Activated CD4-positive, alpha-beta T cell treated with anti-CD3 and anti-CD28 coated beads, Interleukin-10, Interleukin-2, amounts not matched to agents 100 ng/mL and 50 ng/mL, durations not matched to agents 16 hours and 8 hours (primary cell): ENCODE results near the gene VAV2.
"Not testable (repeated sequence)": the region's sequence is repeated elsewhere in the genome, so short reads cannot be mapped to it uniquely, and the experiment has no call there.

Source experiments
- DNase-seq: peaks from one replicate; pipeline ENCODE4 v3.0.0-alpha.2; 2020

VAV2 gene

DNA sequence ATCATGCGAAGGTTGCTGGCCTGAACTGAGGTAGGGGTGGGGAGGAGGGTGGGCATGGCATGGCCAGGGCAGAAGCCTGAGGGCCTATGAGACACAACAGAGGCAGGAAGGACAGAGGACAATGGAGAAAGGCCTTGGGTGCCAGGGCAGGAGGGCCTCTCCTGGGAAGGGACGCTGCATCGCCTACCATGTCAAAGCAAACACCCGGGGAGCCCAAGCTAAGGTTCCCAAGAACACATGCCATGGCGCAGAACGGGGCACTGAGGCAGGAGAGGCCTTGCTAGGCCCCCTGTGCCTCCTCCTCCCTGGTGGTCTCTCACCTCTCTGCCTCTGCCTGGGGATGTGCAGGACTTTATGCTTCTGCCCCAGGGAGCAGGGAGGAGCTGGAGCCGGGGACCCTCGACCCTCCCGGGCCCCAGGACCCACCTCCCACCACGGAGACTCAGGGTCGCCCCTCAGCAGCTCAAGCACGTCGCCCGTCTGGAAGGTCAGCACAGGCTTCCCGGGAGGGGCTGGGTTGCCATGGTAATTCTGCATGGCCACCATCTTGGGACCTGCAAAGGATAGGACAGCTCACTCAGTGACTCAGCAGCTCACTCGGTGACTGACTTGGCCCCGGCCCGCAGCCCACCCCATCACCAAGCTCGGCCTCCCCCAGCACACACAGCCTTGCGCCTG, 213.6 kb downstream of the VAV2 start:
- DNase-seq: no peak

DNA sequence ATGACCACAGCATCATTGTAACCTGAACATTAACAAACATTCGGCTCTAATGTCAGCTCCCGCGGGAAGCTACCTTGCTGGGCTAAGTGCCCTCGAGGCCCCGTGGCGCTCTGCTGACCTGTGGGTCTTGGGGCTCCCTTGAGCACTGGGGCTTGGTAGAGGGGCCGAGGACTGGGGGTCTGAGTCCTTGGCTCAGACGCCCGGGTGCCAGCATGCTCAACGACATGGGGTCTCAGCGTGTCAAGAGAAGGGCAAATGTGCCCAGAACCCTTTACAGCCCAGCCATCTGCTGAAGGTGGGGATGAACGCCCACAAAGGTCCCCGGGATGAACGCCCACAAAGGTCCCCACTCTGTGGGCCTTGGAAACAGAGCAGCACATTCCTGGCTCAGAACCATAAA, 214.3 kb downstream of the VAV2 start:
- no peak for DNase-seq

DNA sequence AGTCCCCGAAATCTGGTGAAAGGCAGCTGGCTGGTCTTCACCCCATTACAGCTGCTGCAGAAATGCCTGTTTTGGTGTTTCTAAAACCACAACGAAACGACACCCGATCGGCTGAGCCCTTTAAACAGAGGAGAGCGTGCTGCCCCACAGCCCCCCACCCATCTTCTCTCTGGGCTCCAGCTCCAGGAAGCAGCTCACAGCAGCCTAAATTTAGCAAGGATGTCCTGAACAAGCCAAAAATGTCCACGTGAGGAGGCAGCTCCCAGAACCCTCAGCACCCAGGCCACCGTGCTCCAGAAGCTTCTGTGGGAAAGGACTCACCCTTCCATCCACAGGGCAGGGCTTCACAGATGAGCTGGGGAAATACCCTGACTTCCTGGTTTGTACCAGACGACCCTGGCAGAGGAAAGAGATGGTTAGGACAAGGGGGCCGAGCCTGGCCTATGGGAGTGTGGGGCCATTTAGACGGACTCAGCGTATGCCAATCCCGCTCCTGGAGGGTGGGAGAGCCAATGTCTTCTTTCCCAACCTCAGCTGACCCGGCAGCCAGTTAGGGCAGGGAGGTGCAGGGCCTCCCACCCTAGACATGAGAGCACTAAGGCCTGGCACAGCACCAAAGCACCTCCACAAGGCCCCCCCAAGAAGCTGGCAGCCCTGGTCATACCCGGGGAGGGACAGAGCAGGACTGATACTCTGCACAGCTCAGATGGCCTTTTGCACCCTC, 214.9 kb downstream of the VAV2 start:
- no peak for DNase-seq

DNA sequence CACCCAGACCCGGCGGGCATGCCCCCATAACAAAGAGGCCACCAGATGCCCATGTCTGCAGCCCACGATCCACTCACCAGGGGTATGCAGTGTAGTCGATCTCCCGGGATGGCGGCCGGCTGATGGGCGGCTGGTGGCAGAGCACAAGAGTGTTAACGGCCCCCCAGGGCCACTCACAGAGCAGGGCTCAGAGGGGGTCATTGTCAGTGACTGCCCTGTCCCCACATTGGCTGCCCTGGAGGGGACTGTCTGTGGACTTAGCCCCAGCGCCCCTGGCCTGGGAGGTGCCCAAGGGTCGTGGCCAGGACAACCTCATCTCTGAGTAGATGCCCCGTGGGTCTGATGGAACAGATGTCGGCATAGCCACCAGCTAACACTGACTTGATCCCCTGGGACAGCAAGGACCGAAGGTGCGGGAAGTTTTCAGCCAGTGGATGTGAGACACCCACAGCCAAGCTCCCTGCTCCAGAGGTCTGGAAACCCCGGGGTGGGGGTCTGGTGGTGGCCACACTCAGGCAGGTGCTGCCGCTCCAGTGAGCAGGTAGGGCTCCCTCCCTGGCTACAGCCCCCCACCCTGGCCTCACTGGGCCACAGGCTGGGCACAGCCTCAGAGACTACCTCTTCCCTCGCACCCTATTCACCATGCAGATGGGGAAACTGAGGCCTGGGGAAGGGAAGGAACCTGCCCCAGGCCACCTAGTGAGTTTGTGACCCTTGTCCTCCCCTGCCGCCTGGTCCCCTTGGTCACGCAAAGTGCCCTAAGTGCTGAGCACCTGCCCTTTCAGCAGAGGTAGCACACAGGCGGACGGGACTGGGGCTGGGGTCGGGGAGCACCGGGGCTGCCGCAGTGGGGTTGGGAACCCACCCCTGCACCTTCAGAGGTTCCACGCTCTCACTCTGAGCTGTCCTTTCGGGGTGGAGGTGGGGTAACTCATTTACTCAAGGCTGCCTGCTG, 215.9 kb downstream of the VAV2 start:
- no peak for DNase-seq

DNA sequence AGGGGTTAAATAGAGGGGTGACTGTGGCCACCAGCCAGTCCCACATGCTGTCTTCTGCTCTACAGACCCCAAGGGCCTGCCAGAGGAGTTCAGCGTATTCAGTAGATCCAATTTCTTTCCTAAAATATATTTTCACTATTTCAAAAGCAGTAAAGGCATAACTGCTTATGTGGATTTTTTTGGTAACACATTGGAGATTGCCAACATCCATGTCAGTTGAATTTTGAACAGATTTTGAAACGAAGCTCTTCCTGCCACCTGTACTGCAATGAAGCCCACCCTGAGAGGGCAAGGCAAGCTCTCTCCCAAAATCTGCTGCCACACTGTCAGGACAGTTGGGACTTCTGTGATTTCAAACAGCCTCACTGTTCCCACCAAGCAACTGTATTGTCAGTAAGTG, 216.8 kb downstream of the VAV2 start:
- no peak for DNase-seq

DNA sequence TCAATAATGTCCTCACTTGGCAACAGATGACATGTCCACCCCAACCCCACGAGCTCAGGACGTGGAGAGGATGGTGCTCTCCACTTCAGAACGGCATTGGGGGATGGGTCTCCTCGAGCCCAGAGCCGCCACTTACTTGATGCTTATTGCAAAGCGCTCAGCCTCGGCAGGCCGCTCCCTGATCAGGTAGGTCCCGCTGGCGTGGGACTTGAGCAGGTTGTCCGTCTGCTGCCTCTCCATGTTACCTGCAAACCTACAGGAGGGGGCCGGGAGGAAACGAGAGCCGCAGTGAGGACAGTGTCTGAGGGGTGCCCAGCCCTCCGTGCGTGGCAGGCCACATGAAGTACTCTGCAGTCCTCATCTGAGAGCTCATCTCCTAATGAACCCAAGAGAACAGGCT, 217.3 kb downstream of the VAV2 start:
- no peak for DNase-seq

DNA sequence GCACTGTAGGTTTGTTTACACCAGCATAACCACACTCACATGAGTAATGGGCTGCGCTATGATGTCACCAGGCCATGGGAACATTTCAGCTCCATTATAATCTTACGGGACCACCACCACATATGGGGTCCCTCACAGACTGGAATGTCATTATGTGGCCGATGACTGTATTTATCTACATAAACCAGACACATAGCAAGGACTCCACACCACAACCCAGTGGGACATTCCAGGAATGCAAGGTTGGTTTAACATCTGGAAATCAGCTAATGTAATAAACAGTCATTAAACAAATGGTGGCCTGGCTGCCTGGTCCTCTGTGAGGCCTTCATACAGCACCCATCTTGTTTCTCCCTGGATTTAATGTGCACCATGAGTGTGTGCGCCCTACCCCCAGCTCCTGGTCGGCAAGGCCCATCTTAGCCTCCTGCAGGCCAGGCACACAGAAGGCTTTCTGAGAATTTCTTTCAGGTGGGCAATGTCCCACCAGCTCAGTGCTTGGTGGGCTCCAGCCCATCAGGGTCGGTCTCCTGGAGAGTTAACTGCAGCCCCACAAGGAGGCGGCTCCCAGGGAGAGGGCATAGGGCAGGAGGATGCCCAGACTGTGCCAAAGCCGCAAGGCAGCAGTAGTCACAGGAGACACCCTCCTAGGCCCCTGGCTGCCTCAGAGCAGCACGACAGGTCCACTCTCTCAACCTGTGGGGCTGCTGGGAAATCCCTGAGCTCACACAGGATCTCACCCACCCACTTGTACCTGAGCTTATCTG, 218.1 kb downstream of the VAV2 start:
- DNase-seq: no peak

DNA sequence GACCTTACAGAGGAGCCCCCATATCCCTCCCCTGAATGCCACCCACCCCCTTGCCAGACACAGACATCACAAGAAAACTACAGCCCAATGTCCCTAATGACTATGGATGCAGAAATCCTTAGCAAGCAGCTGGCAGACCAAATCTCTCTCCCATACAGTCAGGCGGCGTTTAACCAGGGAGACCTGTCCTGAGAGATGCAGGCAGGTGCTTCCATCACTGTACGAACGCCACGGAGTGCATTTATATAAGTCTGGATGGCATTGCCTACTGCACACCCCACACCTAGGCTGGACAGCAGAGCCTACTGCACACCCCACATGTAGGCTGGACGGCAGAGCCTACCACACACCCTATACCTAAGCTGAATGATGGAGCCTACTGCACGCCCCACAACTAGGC, 219.5 kb downstream of the VAV2 start:
- DNase-seq: no peak

DNA sequence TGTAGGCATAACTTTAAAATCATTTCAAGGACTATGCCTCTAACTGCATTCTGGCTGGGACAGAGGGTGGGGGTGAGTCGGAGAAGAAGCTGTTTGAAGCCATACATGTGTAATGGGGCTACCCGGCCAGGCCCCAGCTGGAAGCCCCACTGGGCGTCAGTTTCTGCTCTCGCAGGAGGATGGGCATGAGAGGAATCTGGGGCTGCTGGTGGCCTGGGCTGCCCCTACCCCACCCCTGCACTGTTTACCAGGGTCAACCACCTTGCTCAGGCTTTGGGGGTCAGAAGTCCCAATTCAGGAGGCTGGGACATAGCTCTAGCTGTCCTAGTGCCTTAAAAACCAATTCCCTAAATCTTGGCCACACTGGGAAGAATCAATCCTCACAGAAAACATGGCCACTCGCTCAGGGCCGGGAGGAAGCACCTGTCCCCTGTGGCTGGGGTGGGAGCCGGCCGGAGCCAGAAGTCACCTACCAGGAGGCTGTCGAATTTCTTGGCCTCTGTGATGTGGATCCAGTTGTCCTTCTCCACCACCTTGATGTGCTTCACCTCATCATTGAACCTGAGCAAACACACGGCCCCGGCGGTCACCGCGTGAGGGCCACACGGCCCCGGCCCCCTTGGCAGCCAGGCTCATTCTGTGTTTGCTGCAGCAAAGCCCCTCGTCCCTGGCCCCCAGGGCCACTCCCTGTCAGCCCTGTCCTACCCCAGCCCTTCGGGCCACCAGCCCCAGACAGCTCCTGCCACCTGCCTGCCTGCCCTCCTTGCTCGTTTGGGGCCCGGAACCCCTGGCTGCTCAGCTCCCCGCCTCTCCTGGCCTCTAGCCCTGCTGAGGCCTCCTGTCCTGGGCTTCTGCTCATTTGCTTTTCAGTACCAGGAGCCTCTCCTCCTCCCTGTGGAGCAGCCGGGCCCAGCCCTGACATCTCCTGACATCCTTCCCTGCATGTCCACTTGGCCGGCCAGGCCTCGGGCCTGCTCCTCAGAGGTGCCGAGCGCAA, 220.3 kb downstream of the VAV2 start:
- no peak for DNase-seq

DNA sequence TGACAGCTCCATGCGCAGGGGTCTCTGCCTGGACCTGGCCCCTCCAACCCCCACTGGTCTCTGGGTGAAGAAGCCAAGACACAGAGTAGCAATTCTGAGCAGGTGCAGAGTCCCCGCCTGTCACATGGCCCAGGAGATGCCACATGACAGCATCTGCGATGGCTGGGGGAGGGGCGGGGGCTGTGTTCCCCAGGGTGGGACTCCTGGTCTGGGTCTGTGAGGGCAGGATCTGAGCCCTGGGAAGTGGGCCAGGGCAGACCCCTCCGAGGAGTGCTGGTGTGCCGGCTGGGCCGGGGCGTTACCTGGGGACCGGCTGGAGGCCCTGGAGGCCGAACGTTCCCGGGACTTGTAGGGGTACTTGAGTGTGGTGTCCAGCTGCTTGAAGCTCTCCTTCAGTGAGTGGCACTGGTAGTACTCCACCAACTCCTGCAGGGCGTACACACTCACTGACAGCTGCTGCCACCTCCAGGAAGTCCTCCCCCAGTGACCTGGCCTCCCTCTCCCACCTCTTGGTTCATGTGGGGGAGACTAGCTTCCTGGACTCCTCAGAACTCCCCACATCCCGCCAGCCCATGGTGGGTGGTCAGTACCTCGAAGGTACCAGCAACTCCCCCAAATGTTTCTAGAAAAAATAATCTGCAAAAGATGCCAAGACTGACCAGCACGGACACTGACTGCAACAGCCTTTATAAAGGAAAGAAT, 221.9 kb downstream of the VAV2 start:
- DNase-seq: no peak

DNA sequence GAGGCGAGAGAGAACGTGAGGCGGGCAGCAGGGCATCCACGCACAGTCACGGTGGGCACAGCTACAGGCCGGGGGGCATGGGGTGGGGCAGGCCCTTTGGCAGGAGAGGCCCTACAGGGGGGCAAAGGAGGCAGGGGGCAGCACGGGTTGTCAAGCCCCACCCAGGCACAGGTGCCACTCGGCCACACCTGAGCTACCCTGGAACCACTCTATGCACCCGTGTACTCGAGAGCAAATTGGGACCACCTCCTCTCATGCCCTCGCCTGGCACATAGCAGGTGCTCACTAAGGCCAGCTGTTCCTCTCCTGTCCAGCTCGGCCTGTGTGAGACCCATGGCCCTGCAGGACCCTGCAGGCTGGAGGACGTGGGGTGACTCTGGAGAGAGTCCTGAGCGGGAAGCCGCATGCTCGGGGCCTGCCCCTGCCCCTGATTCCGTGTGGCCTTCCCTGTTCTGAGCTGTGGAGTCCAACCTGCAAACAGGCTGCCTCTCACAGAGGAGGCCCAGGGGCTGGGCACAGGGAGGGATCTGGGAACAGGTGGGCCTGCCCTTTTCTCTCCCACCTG, 222.5 kb downstream of the VAV2 start:
- DNase-seq: no peak

DNA sequence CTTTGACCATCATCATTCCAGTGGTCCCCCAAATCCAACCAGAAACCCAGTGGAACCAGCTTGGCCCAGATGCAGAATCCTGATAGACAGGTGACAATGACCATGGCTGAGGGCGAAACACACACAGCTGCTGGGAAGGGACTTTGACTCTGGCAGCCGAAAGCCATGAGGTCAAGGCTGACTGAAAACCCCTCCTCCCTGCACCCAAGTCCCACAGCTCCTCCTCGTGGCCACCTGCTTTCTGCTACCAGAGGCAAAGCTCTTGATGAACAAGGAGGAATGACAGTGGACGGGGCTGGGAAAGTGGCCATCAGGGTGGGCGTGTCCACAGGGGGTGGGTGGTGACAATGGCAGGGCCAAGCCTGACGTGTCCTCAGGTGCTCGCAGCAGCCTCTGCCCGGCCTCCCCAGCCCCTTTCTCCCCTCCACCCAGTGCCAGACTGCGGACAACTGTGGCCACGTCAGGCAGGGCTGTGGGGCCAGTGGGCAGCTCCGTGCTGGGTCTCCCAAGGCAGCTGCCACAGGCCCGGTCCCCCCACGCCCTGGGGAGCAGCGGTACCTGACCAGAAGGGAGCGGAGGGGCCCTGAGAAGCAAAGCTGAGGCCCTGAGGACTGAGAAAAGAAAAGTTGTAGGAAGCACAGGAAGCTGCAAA, 223.1 kb downstream of the VAV2 start:
- DNase-seq: no peak

DNA sequence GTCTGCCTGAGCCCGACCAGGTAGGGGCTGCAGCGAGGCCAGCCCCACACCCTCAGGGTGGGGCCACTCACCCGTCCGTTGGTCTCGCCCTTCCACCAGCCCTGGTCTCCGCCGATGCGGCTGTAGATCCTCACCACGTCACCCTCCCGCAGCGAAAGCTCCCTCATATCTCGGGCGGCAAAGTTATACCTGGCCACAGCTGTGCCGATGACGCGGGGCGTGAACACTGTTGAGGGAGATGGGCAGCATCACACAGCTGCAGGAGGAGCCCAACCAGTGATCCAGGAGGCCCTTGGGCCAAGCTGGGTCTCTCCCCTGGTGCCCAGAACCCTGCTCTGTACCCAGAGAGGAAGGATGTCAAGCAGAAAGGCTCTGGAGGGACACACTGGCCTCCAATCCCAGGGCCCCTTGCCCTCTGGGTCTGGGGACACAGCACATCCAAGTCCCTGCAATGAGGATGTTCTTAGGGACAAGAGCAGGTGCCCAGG, 223.7 kb downstream of the VAV2 start:
- DNase-seq: no peak

DNA sequence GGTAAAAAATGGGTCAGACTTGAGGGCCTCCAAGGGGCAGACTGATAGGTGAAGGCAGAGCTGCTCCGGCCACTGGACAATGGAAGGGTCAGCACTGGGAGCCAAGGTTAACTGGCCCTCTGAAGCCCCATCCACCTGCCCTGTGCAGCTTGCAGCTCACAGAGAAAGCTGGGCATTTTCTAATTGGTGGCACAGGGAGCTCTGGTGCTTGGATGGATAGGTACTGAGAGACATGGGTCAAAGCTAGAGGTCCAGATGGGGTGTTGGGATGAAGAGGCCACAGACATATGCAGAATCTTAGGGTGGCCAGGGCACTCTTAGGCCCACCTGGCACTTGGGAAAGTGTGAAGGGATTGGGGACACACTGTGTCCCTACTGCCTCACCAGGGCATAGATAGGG, 224.5 kb downstream of the VAV2 start:
- DNase-seq: no peak

DNA sequence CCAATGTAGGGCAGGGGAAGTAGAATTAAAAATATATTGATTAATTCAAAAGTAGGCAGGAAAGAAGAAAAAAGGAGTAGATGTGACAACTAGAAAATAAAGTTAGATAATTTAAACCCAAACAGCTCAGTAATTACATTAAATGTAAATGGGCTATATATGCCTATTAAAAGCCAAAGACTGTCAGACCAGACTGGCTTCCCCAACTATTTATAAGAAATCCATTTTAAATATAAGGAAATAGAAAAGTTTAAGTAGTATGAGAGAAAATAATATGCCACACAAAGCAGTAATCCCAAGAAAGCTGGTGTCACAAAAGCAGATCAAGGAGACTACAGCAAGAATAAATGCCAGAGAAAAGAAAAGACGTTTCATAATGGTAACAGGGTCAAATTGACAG, 225.1 kb downstream of the VAV2 start:
- DNase-seq: no peak

DNA sequence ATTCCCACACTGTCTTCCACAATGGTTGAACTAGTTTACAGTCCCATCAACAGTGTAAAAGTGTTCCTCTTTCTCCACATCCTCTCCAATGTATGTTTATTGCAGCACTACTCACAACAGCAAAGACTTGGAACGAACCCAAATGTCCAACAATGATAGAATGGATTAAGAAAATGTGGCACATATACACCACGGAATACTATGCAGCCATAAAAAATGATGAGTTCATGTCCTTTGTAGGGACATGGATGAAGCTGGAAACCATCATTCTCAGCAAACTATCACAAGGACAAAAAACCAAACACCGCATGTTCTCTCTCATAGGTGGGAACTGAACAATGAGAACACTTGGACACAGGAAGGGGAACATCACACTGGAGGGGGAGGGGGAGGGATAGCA, 225.9 kb downstream of the VAV2 start:
- DNase-seq: not testable (repeated sequence)

DNA sequence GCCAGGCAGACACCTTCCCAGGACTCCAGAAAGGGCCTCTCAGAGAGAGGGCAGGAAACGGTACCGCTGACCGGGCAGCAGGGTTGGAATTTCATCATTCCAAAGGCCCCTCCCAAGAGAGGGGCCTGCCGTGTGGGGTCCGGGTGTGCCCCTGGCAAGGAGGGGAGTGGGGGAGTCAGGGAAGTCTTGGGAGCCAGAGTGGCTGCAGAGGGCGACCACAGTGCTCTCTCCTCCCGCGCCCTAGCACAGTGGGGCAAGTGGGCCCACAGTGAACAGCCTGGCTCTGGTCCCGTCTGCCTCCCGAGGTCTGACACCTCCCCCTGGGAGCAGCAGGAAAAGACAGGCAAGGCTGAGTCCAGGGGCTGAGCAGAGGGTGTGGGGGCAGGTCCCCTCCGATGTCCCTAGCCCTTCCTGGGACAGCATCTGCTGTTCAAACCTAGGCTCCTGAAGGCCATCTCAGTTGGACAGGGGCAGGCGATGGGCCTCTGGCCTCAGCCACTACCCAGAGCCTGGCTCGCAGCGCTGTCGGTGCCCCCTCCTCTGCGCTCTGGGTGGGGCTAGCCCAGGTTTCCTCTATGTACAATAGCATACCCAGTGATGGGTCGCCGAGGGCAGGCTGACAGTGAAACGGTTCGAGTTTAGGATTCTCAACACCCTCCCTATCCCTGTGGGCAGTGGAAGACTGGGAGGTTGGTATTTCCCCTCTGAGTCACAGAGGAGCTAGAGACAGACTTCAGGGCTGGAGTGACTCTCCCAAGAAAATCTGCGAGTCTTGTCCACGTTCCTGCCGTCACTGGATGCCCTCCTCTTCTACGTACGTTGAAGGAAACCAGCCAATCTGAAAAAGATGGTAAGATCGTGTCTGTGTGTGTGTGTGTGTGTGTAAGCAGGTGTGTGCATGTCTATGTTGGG, 228.6 kb downstream of the VAV2 start:
- no peak for DNase-seq

DNA sequence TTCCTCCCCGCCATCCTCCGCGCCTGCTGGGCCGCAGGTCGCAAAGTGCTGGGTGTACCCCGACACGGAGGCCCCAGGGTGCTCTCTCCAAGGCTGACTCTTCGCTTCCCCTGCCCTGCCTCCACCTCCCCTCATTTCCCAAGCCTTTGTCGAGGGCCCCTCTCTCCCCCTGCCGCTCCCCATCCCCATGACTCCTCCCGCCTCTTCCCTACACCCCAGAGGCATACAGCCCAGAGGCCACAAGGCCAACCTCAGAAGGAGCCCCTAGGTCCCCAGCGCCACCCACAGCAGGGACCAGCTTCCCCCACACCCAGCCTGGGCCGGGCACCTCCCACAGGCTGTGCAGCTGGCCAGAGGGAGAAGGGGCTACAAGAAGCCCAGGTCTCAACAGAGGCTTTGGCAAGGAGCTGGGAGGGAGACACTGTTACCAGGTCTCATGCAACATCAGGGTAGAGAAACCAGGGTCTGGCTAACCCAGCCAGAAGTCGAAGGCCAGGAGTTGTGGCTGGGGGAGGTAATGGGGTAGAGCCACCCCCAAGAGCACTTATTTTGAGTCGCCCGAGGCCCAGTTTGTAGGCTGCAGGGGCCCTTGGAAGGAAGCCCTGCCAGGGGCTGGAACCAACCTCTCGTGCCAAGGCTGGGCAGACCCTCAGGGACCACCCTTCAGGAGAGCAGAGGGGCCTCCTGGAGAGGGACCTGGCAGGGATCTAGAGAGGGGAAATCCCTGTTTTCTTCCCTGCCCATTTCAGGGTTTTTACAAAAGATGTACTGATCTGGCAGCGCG, 229.4 kb downstream of the VAV2 start:
- DNase-seq: no peak
